Omental fat pad (tissue), 4 donors: Measurements from ENCODE around the gene CBX2. TPM values are rescaled to one million over a fixed set of nuclear protein-coding genes. Genes with fewer than 3 reads are reported as not detected.

Experiments used
- ATAC-seq: fragments of 150-250 bp; one replicate; pipeline ENCODE4 v1.9.1; 2016; ENCODE audit warnings: mild to moderate bottlenecking, moderate library complexity; ENCODE audit not compliant: low FRiP score
- DNase-seq: peaks from one replicate; pipeline ENCODE4 v3.0.0-alpha.2; 2019; ENCODE audit warnings: low spot score
- total RNA-seq, 4 donors: library from RNA; depleted of rRNA; stranded (reverse); fragments of >200 nt; gene quantifications; one replicate each; pipeline ENCODE4 v1.1.0, GENCODE V29; 2016
- TF ChIP-seq, protein P1 (sequence below), 3 donors: fragments of 450-650 bp; IDR thresholded peaks; one replicate each; pipeline ENCODE4 v1.5.1; 2016 to 2017; ENCODE audit warnings: antibody characterized with exemption in 3 of 3, mild to moderate bottlenecking in 3 of 3, moderate library complexity in 2 of 3

The CBX2 gene
- total RNA-seq, 4 donors from 2014 or later: 0.28 to 5.2 (median 1.5) TPM

DNA sequence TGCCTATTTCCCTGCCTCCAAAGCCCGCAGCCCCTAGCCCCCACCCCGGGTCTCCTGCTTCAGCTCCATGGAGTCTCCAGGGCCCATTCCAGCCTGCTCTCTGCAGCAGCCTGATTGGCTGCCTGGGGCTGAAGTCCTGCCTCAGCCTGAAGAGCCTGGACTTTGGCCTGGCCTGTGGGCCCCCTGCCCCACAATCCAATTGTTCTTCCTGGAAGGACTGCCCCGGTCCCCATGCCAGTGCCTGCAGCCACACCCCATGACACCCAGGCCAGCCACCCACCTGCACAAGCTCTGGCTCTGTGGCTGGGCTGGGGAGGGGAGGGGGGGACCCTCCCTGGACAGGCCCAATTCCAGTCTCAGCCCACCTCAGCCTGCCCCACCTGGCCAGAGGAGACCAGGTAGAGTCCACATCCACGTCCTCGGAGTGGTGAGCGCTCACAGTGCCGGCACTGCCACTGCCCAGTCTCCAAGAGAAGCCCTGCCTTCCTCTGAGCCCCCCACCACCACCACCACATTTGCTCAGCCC lies 34.9 kb upstream of the CBX2 start:
- ATAC-seq: no peak
- no peak for DNase-seq
- TF ChIP-seq, protein P1, sequence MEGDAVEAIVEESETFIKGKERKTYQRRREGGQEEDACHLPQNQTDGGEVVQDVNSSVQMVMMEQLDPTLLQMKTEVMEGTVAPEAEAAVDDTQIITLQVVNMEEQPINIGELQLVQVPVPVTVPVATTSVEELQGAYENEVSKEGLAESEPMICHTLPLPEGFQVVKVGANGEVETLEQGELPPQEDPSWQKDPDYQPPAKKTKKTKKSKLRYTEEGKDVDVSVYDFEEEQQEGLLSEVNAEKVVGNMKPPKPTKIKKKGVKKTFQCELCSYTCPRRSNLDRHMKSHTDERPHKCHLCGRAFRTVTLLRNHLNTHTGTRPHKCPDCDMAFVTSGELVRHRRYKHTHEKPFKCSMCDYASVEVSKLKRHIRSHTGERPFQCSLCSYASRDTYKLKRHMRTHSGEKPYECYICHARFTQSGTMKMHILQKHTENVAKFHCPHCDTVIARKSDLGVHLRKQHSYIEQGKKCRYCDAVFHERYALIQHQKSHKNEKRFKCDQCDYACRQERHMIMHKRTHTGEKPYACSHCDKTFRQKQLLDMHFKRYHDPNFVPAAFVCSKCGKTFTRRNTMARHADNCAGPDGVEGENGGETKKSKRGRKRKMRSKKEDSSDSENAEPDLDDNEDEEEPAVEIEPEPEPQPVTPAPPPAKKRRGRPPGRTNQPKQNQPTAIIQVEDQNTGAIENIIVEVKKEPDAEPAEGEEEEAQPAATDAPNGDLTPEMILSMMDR (IDR thresholded peaks at IDR 0.05): no peak

DNA sequence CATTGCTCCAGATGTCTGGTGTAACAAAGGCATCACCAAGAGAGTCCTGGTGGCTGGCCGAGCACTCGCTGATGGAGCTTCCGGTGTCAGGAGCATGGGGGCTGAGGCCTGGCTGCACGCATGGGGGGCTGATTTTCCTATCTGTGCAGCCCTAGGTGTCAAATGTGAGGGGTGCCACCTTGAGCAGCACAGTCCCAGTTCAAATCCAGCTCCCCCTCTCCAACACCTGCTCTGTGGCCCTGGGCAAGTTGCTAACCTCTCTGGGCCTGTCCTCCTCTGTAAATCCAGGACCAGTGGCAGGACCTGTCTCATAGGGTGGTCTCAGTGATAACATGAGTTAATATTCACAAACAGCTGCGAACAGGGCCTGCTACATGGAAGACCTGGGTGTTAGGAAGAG lies 34.3 kb upstream of the CBX2 start:
- no peak for ATAC-seq
- no peak for DNase-seq
- TF ChIP-seq, protein P1 (IDR thresholded peaks at IDR 0.05): no peak

DNA sequence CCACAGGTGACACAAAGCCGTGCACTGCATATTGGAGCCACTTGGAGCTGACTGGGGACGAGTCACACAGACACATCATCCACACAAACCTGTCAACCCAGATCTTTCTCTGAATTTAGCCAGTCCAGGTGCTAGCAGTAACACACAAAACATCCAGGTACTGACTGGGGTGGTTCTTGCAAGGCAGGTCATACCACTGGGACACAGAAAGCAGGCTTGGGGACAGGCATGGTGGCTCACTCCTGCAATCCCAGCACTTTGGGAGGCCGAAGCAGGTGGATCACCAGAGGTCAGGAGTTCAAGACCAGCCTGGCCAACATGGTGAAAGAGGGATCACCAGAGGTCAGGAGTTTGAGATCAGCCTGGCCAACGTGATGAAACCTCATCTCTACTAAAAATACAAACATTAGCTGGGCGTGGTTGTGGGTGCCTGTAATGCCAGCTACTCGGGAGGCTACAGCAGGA lies 32.3 kb upstream of the CBX2 start:
- ATAC-seq (no peak), DNase-seq (no peak)
- TF ChIP-seq, protein P1 (IDR thresholded peaks at IDR 0.05): no peak

DNA sequence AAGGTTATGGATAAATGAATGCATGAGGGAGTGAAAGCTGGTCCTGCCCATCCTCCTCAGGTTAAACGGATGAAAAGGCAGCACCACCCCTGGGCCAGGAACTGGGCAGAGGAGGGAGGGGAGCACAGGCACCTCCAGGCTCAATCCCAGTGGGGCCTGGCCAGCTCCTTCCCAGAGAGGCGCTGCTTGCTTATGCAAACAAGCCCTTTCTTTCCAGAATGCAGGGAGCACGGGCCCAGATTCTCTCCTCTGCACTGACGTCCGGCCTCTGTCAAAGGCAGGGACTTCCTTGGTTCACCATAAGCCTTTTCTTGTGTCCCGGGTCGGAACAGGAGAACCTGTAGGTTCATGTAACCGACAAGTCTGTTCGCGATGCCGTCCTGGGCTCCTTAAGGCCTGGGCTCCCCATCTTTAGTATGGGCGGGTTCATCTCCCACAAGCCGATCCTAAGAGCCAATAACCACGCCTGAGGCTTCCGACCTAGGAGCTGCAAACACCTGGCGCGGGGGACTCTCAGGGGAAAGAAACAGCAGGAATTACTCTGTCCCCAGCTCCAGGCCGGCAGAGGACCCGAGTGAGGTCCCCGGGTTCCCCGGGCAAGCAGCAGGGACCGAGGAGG lies 30.9 kb upstream of the CBX2 start:
- TF ChIP-seq, protein P1 (IDR thresholded peaks at IDR 0.05): no peak
- DNase-seq: no peak
- no peak for ATAC-seq

DNA sequence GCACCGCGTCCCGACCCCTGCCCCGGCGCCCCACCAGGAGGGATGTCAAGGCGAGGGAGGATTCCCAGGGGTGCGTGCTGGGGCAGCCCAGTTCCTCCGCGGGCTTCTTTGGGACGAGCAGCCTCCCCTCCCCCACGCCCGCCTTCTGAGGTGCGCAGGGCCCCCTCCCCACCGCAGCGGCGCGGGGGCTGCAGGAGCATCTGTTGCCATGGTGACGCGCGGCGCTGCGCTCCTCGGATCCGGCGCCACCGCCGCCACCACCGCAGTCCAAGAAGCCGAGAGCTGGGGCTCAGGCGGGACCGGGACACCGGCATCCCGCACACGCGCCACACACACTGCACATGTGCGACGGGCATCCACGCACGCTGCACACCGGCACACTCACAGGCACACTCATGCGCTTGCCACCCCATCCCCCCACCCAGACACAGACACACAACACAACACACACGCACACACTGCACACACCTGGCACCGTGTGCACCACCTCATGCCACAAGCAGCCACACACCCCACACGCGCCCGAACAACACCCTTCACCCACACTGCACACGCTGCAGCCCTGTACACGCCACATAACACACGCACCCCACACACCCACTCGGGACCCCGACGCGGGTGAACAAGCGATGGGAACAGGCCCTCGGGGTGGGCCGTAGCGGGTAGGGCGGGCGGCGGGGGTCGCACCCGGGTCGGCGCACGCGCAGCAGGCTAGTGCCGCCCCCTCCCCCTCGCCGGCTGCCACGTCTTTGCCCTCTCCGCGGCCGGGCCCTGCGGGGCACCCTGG lies 30.2 kb upstream of the CBX2 start:
- ATAC-seq (no peak), DNase-seq (no peak)
- TF ChIP-seq, protein P1 (IDR thresholded peaks at IDR 0.05): no peak

DNA sequence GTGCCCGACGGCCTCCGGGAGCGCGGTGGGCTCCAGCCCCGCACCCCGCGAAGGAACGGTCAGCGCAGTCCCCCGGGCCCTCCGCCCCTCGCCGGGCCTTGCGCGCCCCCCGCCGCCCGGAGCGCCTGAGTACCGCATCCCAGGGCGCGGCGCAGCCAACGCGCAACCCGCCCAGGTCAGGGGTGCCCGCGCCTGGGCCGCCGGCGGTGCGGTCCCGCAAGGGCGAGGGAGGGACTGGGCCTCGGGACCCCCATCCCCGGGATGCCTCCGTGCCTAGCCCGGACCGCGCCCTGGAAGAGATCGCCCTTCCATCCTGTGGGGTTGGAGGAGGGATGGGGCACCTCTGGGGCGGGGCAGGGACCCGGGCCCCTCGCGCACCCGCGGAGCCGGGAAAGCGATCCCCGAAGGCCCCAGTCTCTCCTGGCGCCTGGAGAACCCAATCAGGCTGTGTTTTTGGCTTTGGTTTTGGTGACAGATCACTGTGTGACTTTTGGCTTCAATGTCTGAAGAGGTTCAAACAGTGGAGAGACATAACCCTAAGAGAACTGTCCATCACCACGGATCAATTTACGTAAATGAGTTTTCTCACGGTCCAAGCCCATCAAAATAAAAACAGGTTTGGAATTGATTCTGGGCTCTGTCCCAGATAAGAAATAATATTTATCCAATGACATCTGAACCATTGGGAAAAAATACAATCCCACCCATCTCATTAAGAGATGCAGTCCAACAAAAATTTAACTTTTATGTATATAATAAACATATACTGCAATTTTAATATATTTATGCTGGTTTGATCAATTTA lies 29.5 kb upstream of the CBX2 start:
- no peak for ATAC-seq
- no peak for DNase-seq
- TF ChIP-seq, protein P1 (IDR thresholded peaks at IDR 0.05): no peak
